G401 (cell line): ENCODE data around the gene ANKRD28. TPM values are rescaled to one million over a fixed set of nuclear protein-coding genes. Genes with fewer than 3 reads are reported as not detected.
"Not testable (repeated sequence)": the region's sequence is repeated elsewhere in the genome, so short reads cannot be mapped to it uniquely, and the experiment has no call there.

Experiments used
- DNase-seq: peaks from one replicate; pipeline ENCODE4 v3.0.0-alpha.2; 2015; ENCODE audit warnings: low spot score
- in situ Hi-C: cut with HindIII; loops from 2 replicates; pipeline ENCODE4 v1.10.0; 2016; ENCODE audit warnings: low sequenced_read_pairs, mixed read lengths
- total RNA-seq: library from RNA; depleted of rRNA; stranded (reverse); fragments of >200 nt; shearing (Covaris generic); gene quantifications from 2 replicates; pipeline ENCODE4 v1.2.3, GENCODE V29; 2014

ANKRD28 gene
- total RNA-seq, 1 experiment from 2014 or later = 44.4 TPM

- DNase-seq = no peak
- in situ Hi-C loops = no loop called here
These were observed 16.0 kb downstream of the ANKRD28 start for GRCh38 chr3:15781637-15782402.

GRCh38 chr3:15781131-15781530 is 16.6 kb downstream of the ANKRD28 start:
- in situ Hi-C loops = no loop called here
- no peak for DNase-seq

- no peak for DNase-seq
- in situ Hi-C loops = no loop called here
These were observed 18.7 kb downstream of the ANKRD28 start for GRCh38 chr3:15779111-15779510.

- DNase-seq = no peak
- in situ Hi-C loops = no loop called here
These were observed 19.4 kb downstream of the ANKRD28 start for GRCh38 chr3:15778332-15778858.

- in situ Hi-C loops, DNase-seq: not testable (repeated sequence)
These were observed 22.7 kb downstream of the ANKRD28 start for GRCh38 chr3:15774931-15775560.

GRCh38 chr3:15771444-15771843 is 26.3 kb downstream of the ANKRD28 start:
- in situ Hi-C loops = no loop called here

GRCh38 chr3:15769256-15769915 is 28.4 kb downstream of the ANKRD28 start:
- no peak for DNase-seq
- in situ Hi-C loops = no loop called here

More at GRCh38 chr3:15771444-15771843, 26.3 kb downstream of the ANKRD28 start:
- DNase-seq = no peak

GRCh38 chr3:15768421-15769255 is 29.1 kb downstream of the ANKRD28 start:
- DNase-seq = peak; percentile 72
- in situ Hi-C loops = no loop called here

- in situ Hi-C loops = no loop called here
- DNase-seq = no peak
These were observed 31.4 kb downstream of the ANKRD28 start for GRCh38 chr3:15766406-15766805.

- in situ Hi-C loops = no loop called here
- DNase-seq = no peak
These were observed 39.5 kb downstream of the ANKRD28 start for GRCh38 chr3:15758295-15758694.

- no peak for DNase-seq
- in situ Hi-C loops = no loop called here
These were observed 40.0 kb downstream of the ANKRD28 start for GRCh38 chr3:15757824-15758223.

- no peak for DNase-seq
- in situ Hi-C loops = no loop called here
These were observed 41.3 kb downstream of the ANKRD28 start for GRCh38 chr3:15756505-15756904.

GRCh38 chr3:15755780-15756179 is 42.0 kb downstream of the ANKRD28 start:
- no peak for DNase-seq
- in situ Hi-C loops = no loop called here

- no peak for DNase-seq
These were observed 42.6 kb downstream of the ANKRD28 start for GRCh38 chr3:15755181-15755580.

GRCh38 chr3:15754047-15754446 is 43.7 kb downstream of the ANKRD28 start:
- in situ Hi-C loops = no loop called here
- DNase-seq = no peak

More at GRCh38 chr3:15755181-15755580, 42.6 kb downstream of the ANKRD28 start:
- in situ Hi-C loops = no loop called here

GRCh38 chr3:15753056-15753710 is 44.6 kb downstream of the ANKRD28 start:
- in situ Hi-C loops = no loop called here
- DNase-seq = peak; percentile 61

GRCh38 chr3:15750879-15751278 is 46.9 kb downstream of the ANKRD28 start:
- no peak for DNase-seq
- in situ Hi-C loops = no loop called here

GRCh38 chr3:15750143-15750542 is 47.6 kb downstream of the ANKRD28 start:
- DNase-seq = no peak
- in situ Hi-C loops = no loop called here

GRCh38 chr3:15745896-15746295 is 51.9 kb downstream of the ANKRD28 start:
- in situ Hi-C loops, DNase-seq: not testable (repeated sequence)
